Measurements from ENCODE around the gene TBRG4. TPM values are rescaled to one million over a fixed set of nuclear protein-coding genes. Genes with fewer than 3 reads are reported as not detected.

TBRG4 gene
- total and polyA plus RNA-seq, 2 experiments from 2014 or later = 44.5 to 54.6 TPM

GRCh38 chr7:45070254-45070642 is 41.2 kb downstream of the TBRG4 start:
- H3K27ac ChIP-seq = no peak overlapping the region
- no peaks in the 10 kb centered on the region for H3K36me3 ChIP-seq (replicated peaks; ENCODE audit: insufficient read depth, low read depth)
- H2AFZ ChIP-seq = no peak overlapping the region
- 100% methylated on average over 1 of the region's 1 CpG for WGBS (ENCODE audit: low lambda C conversion rate, missing lambda C conversion rate)
- H3K9me3 ChIP-seq (ENCODE audit: low read depth) = no peaks in the 10 kb centered on the region
- H3K4me1 ChIP-seq (ENCODE audit: insufficient read depth) = no peaks in the 10 kb centered on the region
- no peaks in the 10 kb centered on the region for H3K9me2 ChIP-seq (replicated peaks; ENCODE audit: insufficient read depth)
- no peak overlapping the region for H3K4me3 ChIP-seq
- no peaks in the 10 kb centered on the region for H4K20me1 ChIP-seq (ENCODE audit: insufficient read depth, poor library complexity, severe bottlenecking)
- no peak overlapping the region for H3K4me2 ChIP-seq
- H3K79me2 ChIP-seq = no peaks in the 10 kb centered on the region
- TF ChIP-seq EZH2phosphoT487 (IDR thresholded peaks at IDR 0.05; ENCODE audit: low read depth, severe bottlenecking, unreplicated experiment) (no peak), EZH2 (IDR thresholded peaks at IDR 0.05; ENCODE audit: borderline replicate concordance) (no peak), CTCF (IDR thresholded peaks at IDR 0.05; ENCODE audit: poor library complexity) (no peak)
- DNase-seq (ENCODE audit: low spot score) = no peak
- H3K27me3 ChIP-seq = no peaks in the 10 kb centered on the region

GRCh38 chr7:45069444-45070253 is 41.8 kb downstream of the TBRG4 start:
- Histone ChIP-seq H3K9me3 (ENCODE audit: low read depth) (no peaks in the 10 kb centered on the region), H3K4me2 (no peak overlapping the region), H4K20me1 (ENCODE audit: insufficient read depth, poor library complexity, severe bottlenecking) (no peaks in the 10 kb centered on the region), H3K4me1 (ENCODE audit: insufficient read depth) (no peaks in the 10 kb centered on the region), H3K27ac (no peak overlapping the region), H3K36me3 (replicated peaks; ENCODE audit: insufficient read depth, low read depth) (no peaks in the 10 kb centered on the region), H3K9me2 (replicated peaks; ENCODE audit: insufficient read depth) (no peaks in the 10 kb centered on the region), H2AFZ (no peak overlapping the region), H3K27me3 (no peaks in the 10 kb centered on the region), H3K4me3 (no peak overlapping the region), H3K79me2 (no peaks in the 10 kb centered on the region)
- TF ChIP-seq CTCF (IDR thresholded peaks at IDR 0.05; ENCODE audit: poor library complexity) = no peak
- no peak for TF ChIP-seq EZH2 (IDR thresholded peaks at IDR 0.05; ENCODE audit: borderline replicate concordance)
- TF ChIP-seq EZH2phosphoT487 (IDR thresholded peaks at IDR 0.05; ENCODE audit: low read depth, severe bottlenecking, unreplicated experiment) = no peak
- 93% methylated on average over 15 of the region's 15 CpGs for WGBS (ENCODE audit: low lambda C conversion rate, missing lambda C conversion rate)
- DNase-seq (ENCODE audit: low spot score) = no peak

- no peak for TF ChIP-seq EZH2phosphoT487 (IDR thresholded peaks at IDR 0.05; ENCODE audit: low read depth, severe bottlenecking, unreplicated experiment)
- no peak for TF ChIP-seq CTCF (IDR thresholded peaks at IDR 0.05; ENCODE audit: poor library complexity)
- no peak for TF ChIP-seq EZH2 (IDR thresholded peaks at IDR 0.05; ENCODE audit: borderline replicate concordance)
- no peaks in the 10 kb centered on the region for H3K36me3 ChIP-seq (replicated peaks; ENCODE audit: insufficient read depth, low read depth)
Measured at GRCh38 chr7:45068236-45069023, 43.1 kb downstream of the TBRG4 start.

More at GRCh38 chr7:45068236-45069023, 43.1 kb downstream of the TBRG4 start:
- no peaks in the 10 kb centered on the region for H3K79me2 ChIP-seq
- H3K9me2 ChIP-seq (replicated peaks; ENCODE audit: insufficient read depth) = no peaks in the 10 kb centered on the region
- H3K4me3 ChIP-seq = no peak overlapping the region
- DNase-seq (ENCODE audit: low spot score) = no peak
- no peak overlapping the region for H3K4me2 ChIP-seq
- H3K9me3 ChIP-seq (ENCODE audit: low read depth) = no peaks in the 10 kb centered on the region
- no peaks in the 10 kb centered on the region for H3K27me3 ChIP-seq
- no peak overlapping the region for H2AFZ ChIP-seq
- 94% methylated on average over 15 of the region's 15 CpGs for WGBS (ENCODE audit: low lambda C conversion rate, missing lambda C conversion rate)
- no peaks in the 10 kb centered on the region for H3K4me1 ChIP-seq (ENCODE audit: insufficient read depth)
- no peaks in the 10 kb centered on the region for H4K20me1 ChIP-seq (ENCODE audit: insufficient read depth, poor library complexity, severe bottlenecking)
- no peak overlapping the region for H3K27ac ChIP-seq

Measured in hepatocyte (in vitro differentiated cells).